Left lung (tissue), 10 donors: Measurements from ENCODE around the gene ATP5ME. TPM values are rescaled to one million over a fixed set of nuclear protein-coding genes. Genes with fewer than 3 reads are reported as not detected.

Experiments used
- ATAC-seq: fragments of 200-7000 bp; cut with Tn5 transposase; one replicate; pipeline ENCODE4 v1.9.1; 2020; ENCODE audit warnings: moderate library complexity
- DNase-seq, 4 donors: peaks; one replicate each; pipeline ENCODE4 v3.0.0-alpha.2; 2013 to 2020
- H3K27ac ChIP-seq, 2 donors: fragments of 200-600 bp; sonication (generic) in 1 of 2; one replicate each; pipeline versions ENCODE4 v1.5.0 to v1.8.0; 2020 to 2021
- H3K27me3 ChIP-seq, 2 donors: fragments of 200-600 bp; sonication (generic) in 1 of 2; one replicate each; pipeline versions ENCODE4 v1.5.0 to v1.8.0; 2020 to 2021
- H3K36me3 ChIP-seq, 2 donors: fragments of 200-600 bp; sonication (generic) in 1 of 2; one replicate each; pipeline versions ENCODE4 v1.5.0 to v1.8.0; 2020 to 2021
- H3K4me1 ChIP-seq, 2 donors: fragments of 200-600 bp; one replicate each; pipeline ENCODE4 v1.8.0; 2021
- H3K4me3 ChIP-seq, 2 donors: fragments of 200-600 bp; sonication (generic) in 1 of 2; one replicate each; pipeline versions ENCODE4 v1.5.0 to v1.8.0; 2020 to 2021; ENCODE audit warnings: mild to moderate bottlenecking in 1 of 2
- H3K9me3 ChIP-seq, 2 donors: fragments of 200-600 bp; sonication (generic) in 1 of 2; one replicate each; pipeline versions ENCODE4 v1.5.0 to v1.8.0; 2020 to 2021
- intact Hi-C, 2 donors: fragments of 100-400 bp; cut with DNase I; formaldehyde crosslinking; loops; one replicate each; pipeline versions ENCODE4 v1.11.2 to v1.14.2; 2022
- polyA plus RNA-seq, 6 donors: library from polyadenylated mRNA; unstranded; fragments of 120-200 nt; gene quantifications; one replicate each; pipeline ENCODE4 v1.2.1, GENCODE V29; 2013; ENCODE audit not compliant: insufficient read length in 6 of 6
- total RNA-seq, 2 donors: library from RNA; stranded (reverse); fragmentation: NEBNext Ultra II Directional; extraction: Animal tissue kit (Norgen Biotek cat#: 25700); gene quantifications; one replicate each; pipeline ENCODE4 v1.2.1, GENCODE V29; 2021
- TF ChIP-seq, protein P1 (sequence below), 2 donors: fragments of 200-600 bp; sonication (generic) in 1 of 2; IDR thresholded peaks; one replicate each; pipeline versions ENCODE4 v1.5.0 to v1.8.0; 2021; ENCODE audit warnings: antibody characterized with exemption in 2 of 2
- donor health status: DM: no; HTN: yes; CAD: no.
- donor health status: DM: no; HTN: no; CAD: no.

ATP5ME gene
- total and polyA plus RNA-seq, 8 donors: 162 to 245 (median 189) TPM

DNA sequence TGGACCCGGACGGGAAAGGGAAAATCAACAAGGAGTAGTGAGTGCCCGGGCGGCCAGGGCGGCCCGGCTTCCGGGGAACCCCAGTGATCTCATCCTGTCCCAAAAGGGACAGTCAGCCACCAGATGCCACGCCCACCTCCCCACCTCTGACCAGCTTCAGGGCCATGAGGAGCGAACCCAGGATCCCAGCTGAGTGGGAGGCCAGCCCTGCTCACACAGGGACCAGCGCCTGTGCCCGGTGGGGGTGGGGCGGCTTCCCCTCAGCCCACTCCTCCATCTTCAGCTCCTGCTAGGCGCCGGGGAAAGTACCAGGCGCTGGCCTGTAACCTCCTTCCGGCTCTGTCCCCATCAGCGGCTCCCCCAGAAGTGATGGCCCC is 6.5 kb upstream of the ATP5ME start:
- ATAC-seq: peak; percentile 2
- no peaks in the 10 kb centered on the region for H3K27me3 ChIP-seq

DNA sequence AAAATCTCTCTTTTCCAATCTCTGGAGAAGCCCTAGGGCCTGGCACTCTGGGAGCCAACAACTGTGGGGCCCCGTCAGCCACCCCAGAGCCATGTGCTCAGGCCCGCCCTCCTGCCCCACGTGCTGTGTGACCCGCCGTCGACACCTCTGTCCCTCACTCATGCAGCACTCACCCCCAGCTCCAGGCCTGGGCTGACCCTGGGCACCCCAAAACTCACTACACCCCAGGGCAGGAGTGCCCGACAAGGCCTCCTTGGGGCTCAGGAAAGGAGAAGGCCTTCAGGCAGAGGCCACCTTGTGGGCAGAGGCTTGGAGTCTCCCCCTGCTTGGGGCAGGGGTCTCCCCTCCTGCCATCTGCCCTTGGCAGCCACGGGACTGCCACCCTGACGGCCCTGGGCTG is 6.0 kb upstream of the ATP5ME start:
- TF ChIP-seq, protein P1, sequence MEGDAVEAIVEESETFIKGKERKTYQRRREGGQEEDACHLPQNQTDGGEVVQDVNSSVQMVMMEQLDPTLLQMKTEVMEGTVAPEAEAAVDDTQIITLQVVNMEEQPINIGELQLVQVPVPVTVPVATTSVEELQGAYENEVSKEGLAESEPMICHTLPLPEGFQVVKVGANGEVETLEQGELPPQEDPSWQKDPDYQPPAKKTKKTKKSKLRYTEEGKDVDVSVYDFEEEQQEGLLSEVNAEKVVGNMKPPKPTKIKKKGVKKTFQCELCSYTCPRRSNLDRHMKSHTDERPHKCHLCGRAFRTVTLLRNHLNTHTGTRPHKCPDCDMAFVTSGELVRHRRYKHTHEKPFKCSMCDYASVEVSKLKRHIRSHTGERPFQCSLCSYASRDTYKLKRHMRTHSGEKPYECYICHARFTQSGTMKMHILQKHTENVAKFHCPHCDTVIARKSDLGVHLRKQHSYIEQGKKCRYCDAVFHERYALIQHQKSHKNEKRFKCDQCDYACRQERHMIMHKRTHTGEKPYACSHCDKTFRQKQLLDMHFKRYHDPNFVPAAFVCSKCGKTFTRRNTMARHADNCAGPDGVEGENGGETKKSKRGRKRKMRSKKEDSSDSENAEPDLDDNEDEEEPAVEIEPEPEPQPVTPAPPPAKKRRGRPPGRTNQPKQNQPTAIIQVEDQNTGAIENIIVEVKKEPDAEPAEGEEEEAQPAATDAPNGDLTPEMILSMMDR (IDR thresholded peaks at IDR 0.05): no peak
- no peaks in the 10 kb centered on the region for H3K9me3 ChIP-seq

More for the DNA sequence above, 6.5 kb upstream of the ATP5ME start:
- no peaks in the 10 kb centered on the region for H3K36me3 ChIP-seq
- TF ChIP-seq, protein P1 (IDR thresholded peaks at IDR 0.05): no peak
- no peaks in the 10 kb centered on the region for H3K9me3 ChIP-seq
- peaks cover 7 to 30% of the 10 kb centered on the region in 2 donors for H3K4me1 ChIP-seq
- H3K4me3 ChIP-seq: peak overlapping the region; percentile 27 to 48
- intact Hi-C loops: no loop called here
- DNase-seq: peak in 1 of 4 donors; percentile 83
- H3K27ac ChIP-seq: peak overlapping the region in 1 of 2 donors; percentile 33

GRCh38 chr4:679629-680028 is 5.6 kb upstream of the ATP5ME start:
- TF ChIP-seq, protein P1 (IDR thresholded peaks at IDR 0.05): no peak
- DNase-seq (no peak), ATAC-seq (no peak)
- Histone ChIP-seq H3K27ac (no peak overlapping the region), H3K27me3 (no peaks in the 10 kb centered on the region), H3K36me3 (no peaks in the 10 kb centered on the region), H3K4me1 (peaks cover 7 to 38% of the 10 kb centered on the region in 2 donors), H3K9me3 (no peaks in the 10 kb centered on the region), H3K4me3 (no peak overlapping the region)
- intact Hi-C loops: no loop called here

More for the DNA sequence above, 6.0 kb upstream of the ATP5ME start:
- DNase-seq (peak in 1 of 4 donors; percentile 75), ATAC-seq (no peak)
- no peaks in the 10 kb centered on the region for H3K27me3 ChIP-seq
- intact Hi-C loops: no loop called here
- H3K36me3 ChIP-seq: no peaks in the 10 kb centered on the region
- no peak overlapping the region for H3K27ac ChIP-seq
- H3K4me1 ChIP-seq: peaks cover 7 to 35% of the 10 kb centered on the region in 2 donors
- H3K4me3 ChIP-seq: no peak overlapping the region

DNA sequence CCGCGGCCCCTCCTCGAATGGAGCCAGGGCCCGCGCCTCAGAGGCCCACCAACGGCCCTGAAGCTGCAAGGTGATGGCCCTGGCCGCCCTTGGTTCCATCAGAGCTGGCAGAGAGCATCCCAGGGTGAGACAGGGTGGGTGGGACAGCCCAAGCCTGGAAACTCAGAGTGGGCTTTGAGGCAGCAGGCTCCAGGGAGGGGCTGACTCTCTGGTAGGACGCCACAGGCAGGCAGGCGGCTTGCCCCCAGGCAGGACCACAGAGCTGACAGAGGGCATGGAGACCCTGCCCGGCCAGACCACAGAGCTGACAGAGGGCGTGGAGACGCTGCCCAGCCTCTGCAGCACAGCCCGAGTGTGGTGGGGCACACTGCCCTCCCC is 5.0 kb upstream of the ATP5ME start:
- TF ChIP-seq, protein P1 (IDR thresholded peaks at IDR 0.05): no peak
- Histone ChIP-seq H3K27ac (no peak overlapping the region), H3K9me3 (no peaks in the 10 kb centered on the region), H3K27me3 (no peaks in the 10 kb centered on the region), H3K36me3 (no peaks in the 10 kb centered on the region), H3K4me1 (peaks cover 7 to 37% of the 10 kb centered on the region in 2 donors), H3K4me3 (no peak overlapping the region)
- intact Hi-C loops: no loop called here
- DNase-seq (peak in 1 of 4 donors; percentile 72), ATAC-seq (no peak)

- no peaks in the 10 kb centered on the region for H3K36me3 ChIP-seq
- no peaks in the 10 kb centered on the region for H3K9me3 ChIP-seq
- H3K27ac ChIP-seq: no peak overlapping the region
- H3K4me1 ChIP-seq: peaks cover 7 to 34% of the 10 kb centered on the region in 2 donors
- ATAC-seq (no peak), DNase-seq (no peak)
- TF ChIP-seq, protein P1 (IDR thresholded peaks at IDR 0.05): no peak
- no peaks in the 10 kb centered on the region for H3K27me3 ChIP-seq
- intact Hi-C loops: no loop called here
- no peak overlapping the region for H3K4me3 ChIP-seq
These were observed 4.4 kb upstream of the ATP5ME start for GRCh38 chr4:678331-679103.
